GM21528 (cell line): ENCODE results near the gene ADAR.
A peak's percentile ranks its signal among the peaks of the same experiment; 100 is the strongest.
"Not testable (repeated sequence)": the region's sequence is repeated elsewhere in the genome, so short reads cannot be mapped to it uniquely, and the experiment has no call there.

Experiments
- ATAC-seq: cut with Tn5 transposase; IDR thresholded peaks from one replicate; pipeline ENCODE4 v1.9.1; 2021; ENCODE audit warnings: mild to moderate bottlenecking, moderate library complexity; ENCODE audit not compliant: unreplicated experiment, low FRiP score

The ADAR gene

DNA sequence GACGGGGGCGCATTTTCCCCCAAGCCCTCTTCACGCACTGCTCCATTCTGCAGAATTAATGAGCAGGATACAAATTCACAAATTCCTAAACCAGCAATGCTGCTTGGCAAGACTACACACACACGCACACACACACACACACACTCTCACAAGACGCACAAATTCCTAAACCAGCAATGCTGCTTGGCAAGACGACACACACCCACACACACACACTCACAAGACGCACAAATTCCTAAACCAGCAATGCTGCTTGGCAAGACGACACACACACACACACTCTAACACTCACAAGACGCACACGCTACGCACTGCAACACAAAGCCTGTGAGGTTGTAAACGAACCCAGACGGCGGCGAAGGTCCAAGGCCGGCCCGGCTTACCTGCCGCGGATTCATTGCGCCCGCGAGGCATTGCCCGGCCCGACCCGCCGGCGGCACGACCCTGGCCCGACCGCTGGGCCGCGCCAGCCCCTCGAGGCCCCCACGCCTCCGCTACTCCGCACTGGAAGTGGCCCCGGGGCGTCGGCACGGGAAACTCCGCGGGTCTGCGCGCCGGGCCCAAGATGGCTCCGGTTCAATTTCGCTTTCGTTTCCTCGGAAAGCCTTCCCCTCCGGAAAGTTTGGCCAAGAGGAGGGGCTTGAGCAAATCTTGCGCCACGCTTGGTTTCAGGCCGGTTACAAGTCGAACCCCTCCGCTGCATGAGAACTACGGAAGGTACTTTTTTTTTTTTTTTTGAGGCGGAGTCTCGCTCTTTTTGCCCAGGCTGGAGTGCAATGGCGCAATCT lies at the start of gene ADAR:
ADAR (minus strand) TSS at position 578 of the 788 bp plus-strand sequence; CDS start at position 398, 180 bp downstream.
- ATAC-seq = peak; percentile 54

- ATAC-seq = no peak
Measured at GRCh38 chr1:154657556-154657955, 49.6 kb upstream of the ADAR start.

DNA sequence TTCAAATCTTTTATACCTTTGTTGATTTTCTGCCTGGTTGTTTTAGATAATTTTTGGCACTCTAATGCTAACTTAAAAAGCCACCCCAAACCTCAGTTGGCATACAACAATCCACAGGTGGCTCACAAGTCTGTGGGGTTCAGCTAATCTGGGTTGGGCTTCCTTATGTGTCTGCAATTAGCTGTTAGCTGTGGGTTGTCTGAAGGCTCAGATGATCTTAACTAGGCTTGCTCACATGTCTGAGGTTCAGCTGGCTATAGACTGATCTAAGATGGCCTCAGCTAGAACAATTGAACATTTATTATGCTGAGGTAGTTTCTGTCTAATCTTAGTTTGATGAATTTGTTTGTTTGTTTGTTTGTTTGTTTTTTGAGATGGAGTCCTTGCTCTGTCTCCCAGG lies 44.9 kb upstream of the ADAR start:
- ATAC-seq = no peak

- ATAC-seq = not testable (repeated sequence)
Measured at GRCh38 chr1:154644724-154645123, 36.7 kb upstream of the ADAR start.

DNA sequence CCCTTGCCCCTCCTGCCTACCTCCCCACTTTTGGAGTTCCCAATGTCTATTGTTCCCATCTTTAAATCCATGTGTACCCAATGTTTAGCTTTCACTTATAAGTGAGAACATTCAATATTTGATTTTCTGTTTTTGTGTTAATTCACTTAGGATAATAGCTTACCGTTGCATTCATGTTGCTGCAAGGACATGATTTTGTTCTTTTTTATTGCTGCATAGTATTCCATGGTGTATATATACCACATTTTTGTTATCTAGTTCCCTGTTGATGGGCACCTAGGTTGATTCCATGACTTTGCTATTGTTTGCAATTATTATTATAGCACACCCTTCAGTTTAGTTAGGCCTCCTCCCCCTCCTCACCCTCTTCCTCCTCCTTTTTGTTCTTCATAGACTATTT lies 33.5 kb upstream of the ADAR start:
- ATAC-seq = no peak

GRCh38 chr1:154639876-154640275 lies 31.9 kb upstream of the ADAR start:
- ATAC-seq = no peak

DNA sequence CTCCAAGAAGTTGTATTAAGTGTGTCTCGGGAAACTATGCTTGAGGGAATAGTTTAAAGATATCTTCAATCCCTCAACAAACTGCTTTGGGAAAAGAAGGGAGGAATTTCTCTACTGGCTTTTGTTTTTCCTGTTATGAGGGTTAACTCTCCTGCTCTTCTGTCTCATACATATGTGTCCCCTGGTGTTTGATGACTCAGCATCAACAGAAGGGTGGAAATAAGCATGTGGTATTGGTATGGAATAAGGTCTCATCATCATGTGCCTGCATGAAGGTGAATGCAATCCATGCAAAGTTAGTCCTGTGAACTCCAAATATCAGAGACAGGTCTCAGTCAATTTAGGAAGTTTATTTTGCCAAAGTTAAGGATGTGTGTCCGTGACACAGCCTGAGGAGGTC lies 27.2 kb upstream of the ADAR start:
- no peak for ATAC-seq

GRCh38 chr1:154629675-154630073 lies 21.7 kb upstream of the ADAR start:
- ATAC-seq = no peak

- no peak for ATAC-seq
Measured at GRCh38 chr1:154629061-154629674, 21.2 kb upstream of the ADAR start.

DNA sequence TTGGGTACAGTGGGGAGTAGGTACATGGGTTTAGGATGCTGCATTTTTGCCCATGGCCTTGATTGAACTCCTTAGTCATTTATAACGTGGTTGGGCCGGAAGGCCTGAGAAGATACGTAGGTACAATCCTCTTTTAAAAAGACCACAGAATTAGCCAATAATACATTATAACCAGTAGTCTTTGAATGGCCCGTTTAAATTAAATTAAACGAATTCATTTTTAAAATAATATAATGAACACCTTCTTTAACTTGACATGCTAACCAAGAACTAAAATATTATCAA lies 20.1 kb upstream of the ADAR start:
- no peak for ATAC-seq

GRCh38 chr1:154627257-154628120 lies 19.5 kb upstream of the ADAR start:
- peak; percentile 48 for ATAC-seq

DNA sequence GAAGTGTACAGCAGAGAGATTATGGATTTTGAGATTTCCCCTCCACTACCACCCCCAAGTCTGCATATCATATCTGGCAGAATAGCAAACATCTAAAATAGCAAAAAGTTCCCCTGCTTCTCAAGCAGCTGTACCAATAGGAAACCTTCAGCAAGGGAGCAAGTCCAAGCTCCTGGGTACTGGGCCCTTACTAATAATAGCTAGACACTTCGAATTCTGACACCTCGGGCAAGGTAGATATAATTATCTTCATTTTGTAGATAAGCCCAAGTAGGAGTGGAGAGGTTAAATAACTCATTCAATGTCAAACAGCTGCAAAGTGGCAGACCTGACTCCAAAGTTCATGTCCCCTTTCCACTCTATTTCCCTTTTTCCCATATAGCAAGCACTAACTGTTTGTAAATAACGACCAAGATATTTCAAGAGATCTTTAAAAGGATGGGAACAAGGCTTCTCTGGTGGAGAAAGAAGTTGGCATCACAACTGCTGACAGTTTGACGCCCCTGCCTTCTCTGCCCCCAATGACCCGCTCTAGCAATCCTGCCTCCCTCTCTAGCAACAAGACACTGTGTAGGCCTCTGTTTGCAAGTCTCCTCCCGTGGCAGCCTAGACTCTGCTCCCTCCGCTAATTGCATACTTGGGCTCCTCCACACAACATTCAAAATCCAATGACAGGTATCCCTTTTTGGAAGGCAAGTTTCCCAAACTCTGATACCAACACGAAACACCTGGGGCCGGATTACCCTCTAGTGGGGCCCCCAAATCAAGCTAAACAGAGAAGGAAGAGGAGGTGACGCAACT lies 18.7 kb upstream of the ADAR start:
- peak; percentile 17 for ATAC-seq

DNA sequence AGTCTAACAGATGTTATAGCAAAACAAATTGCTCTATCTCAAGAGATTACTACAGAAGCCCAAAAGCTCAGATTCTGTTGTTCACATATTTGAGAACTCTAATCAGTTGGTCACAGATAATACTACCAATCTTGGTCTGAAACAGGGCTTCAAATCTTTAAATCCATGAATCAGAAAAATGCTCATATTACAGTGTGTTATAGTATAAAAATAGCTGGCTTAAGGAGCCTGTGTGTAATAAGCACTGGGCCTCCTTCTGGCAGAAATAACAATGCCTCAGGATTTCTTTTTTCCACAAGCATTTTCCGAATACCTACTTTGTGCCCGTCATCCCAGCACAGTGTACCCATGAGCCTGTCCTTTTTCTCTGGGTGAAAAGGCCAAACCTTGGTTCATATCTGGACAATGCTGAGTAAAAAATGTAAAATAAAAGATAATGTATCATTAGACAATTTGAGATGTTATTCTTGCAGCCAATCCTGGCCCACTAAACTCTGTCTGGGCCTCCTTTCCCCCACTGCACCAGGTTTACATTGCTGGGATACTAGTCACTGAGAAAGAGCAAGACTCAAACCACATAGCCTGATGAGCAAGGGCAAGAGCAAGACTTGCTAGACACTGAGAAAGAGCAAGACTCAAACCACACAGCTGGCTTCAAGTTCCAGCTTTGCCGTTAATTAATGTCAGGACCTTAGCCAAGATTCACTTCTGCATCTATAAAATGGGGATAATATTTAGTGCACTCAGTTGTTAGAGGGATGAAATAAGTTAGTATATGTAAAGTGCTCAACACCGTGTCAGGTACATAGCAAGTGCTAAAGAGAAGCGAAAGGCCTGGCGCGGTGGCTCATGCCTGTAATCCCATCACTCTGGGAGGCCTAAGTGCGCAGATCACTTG lies 17.0 kb upstream of the ADAR start:
- no peak for ATAC-seq

DNA sequence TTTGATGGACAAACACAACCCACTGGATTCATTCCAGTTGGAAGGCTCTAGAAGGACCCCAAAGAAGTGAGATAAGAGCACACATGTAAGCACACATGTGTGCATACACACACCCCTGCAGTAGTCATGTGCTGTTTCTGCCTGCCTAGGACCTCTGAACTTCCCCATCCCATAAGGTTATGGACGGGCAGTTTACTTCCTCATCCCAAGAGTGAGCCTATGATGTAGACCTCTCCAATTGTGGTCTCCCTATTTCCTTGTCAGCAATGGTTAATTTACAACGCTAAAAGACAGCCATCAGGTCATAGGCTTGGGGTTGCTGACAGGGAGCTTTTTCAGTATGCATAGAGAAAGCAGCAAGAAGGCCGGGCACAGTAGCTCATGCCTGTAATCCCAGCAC lies 15.4 kb upstream of the ADAR start:
- ATAC-seq = no peak

DNA sequence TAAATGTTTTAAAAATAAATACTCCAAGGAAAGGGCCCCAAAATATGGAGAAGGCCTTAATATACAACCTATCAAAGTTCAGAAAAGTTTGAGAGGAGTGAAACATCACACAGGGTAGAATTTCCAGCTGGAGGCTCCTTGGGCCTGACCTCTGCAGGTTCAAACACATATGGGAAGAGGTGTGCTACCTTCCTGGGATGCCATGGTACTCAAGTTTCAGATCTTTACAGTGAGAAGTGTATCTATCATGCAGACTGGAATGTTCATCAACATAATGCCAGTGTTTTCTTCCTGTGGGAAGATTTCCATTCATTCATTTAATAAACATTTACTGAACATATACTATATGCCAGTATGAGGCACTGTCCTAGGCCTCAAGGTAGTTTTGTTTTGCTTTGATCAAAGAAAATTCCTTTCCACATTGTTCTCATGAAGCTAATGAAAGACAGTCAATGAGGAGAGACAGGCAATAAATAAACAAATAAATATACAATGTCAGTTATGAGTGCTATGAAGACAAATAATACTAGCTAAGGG lies 14.6 kb upstream of the ADAR start:
- ATAC-seq = no peak

DNA sequence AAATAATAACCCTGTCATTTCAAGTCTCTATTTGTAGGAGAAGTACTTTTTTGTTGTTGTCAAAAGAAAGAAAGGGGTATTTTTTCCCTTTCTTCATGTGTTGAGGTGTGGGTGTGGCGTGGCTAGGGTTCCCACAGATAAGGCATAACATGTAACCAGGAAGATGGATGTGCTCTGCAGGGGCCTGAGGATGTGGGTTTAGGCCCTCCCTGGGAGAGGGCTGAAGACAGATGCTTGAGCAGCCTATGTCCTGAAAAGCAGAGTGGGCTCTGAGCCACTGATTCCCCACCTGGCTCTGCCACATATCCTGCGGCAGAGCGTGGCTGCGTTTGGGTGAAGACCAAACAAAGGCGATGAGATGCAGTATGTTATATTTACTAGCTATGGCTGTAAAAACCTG lies 13.9 kb upstream of the ADAR start:
- ATAC-seq = no peak

DNA sequence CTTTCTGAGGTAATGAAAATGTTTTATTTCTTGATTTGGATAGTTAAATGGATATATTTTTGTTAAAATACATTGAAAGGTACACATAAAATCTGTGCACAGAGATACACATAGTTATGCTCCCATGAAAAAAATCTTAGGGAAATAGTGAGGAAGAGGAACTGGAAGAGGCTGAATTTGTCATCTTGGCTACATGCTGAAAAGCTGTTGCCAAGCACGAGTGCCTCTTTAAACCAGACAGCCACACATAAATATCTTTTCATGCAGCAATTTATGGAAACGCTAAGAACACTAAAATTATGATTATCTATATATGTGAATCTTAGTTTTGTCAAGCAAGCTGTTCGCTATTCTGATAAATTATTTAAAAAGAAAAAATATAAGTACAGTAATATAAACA lies 12.8 kb upstream of the ADAR start:
- no peak for ATAC-seq

- ATAC-seq = no peak
Measured at GRCh38 chr1:154619181-154619948, 11.4 kb upstream of the ADAR start.
